UCSD-AML1 (cell line): ENCODE data around the gene ARMC9.
"Not testable (repeated sequence)": the region's sequence is repeated elsewhere in the genome, so short reads cannot be mapped to it uniquely, and the experiment has no call there.

Experiments
- DNase-seq: peaks from one replicate; lab custom pipeline; 2025; ENCODE audit not compliant: unreplicated experiment; lab: John Stamatoyannopoulos, UW

Gene ARMC9

GRCh38 chr2:231198291-231199173 lies at the start of gene ARMC9:
Gene ARMC9 (plus strand): TSS chr2:231198631. CDS start chr2:231206239, 7,608 bp downstream.
- peak; percentile 73 for DNase-seq

- no peak for DNase-seq
These were observed 45.5 kb upstream of the ARMC9 start for GRCh38 chr2:231152800-231153557.

- no peak for DNase-seq
These were observed 39.1 kb upstream of the ARMC9 start for GRCh38 chr2:231159306-231159705.

GRCh38 chr2:231160701-231161100 lies 37.7 kb upstream of the ARMC9 start:
- DNase-seq: no peak

GRCh38 chr2:231161252-231161839 lies 37.1 kb upstream of the ARMC9 start:
- DNase-seq: no peak

- no peak for DNase-seq
These were observed 36.5 kb upstream of the ARMC9 start for GRCh38 chr2:231161877-231162329.

- no peak for DNase-seq
These were observed 35.4 kb upstream of the ARMC9 start for GRCh38 chr2:231163011-231163410.

- DNase-seq: no peak
These were observed 34.9 kb upstream of the ARMC9 start for GRCh38 chr2:231163414-231164095.

GRCh38 chr2:231167745-231168459 lies 30.5 kb upstream of the ARMC9 start:
- no peak for DNase-seq

GRCh38 chr2:231168460-231169139 lies 29.8 kb upstream of the ARMC9 start:
- DNase-seq: no peak

- DNase-seq: no peak
These were observed 28.9 kb upstream of the ARMC9 start for GRCh38 chr2:231169488-231169887.

- DNase-seq: no peak
These were observed 28.4 kb upstream of the ARMC9 start for GRCh38 chr2:231170055-231170454.

GRCh38 chr2:231172025-231172424 lies 26.4 kb upstream of the ARMC9 start:
- DNase-seq: no peak

- no peak for DNase-seq
These were observed 24.2 kb upstream of the ARMC9 start for GRCh38 chr2:231174211-231174651.

- DNase-seq: no peak
These were observed 22.4 kb upstream of the ARMC9 start for GRCh38 chr2:231176066-231176465.

- no peak for DNase-seq
These were observed 21.0 kb upstream of the ARMC9 start for GRCh38 chr2:231177156-231178025.

GRCh38 chr2:231178805-231179204 lies 19.6 kb upstream of the ARMC9 start:
- not testable (repeated sequence) for DNase-seq

GRCh38 chr2:231181860-231182512 lies 16.4 kb upstream of the ARMC9 start:
- DNase-seq: peak; percentile 57
